EH (cell line): ENCODE measurements around the gene SLX1B.
"Not testable (repeated sequence)": the region's sequence is repeated elsewhere in the genome, so short reads cannot be mapped to it uniquely, and the experiment has no call there.

Source experiments
- DNase-seq: peaks from one replicate; pipeline ENCODE4 v3.0.0-alpha.2; 2015; ENCODE audit warnings: low read depth

SLX1B gene

GRCh38 chr16:29454269-29454668 is at the start of gene SLX1B, which contains the start of gene BOLA2:
Gene SLX1B (plus strand): TSS chr16:29454533.
Gene BOLA2 (minus strand): TSS chr16:29454351. CDS start chr16:29454253, 98 bp downstream.
- DNase-seq: not testable (repeated sequence)

- DNase-seq: peak; percentile 64
These were observed 49.1 kb upstream of the SLX1B start for GRCh38 chr16:29405249-29405648.

- DNase-seq: not testable (repeated sequence)
These were observed 30.7 kb upstream of the SLX1B start for GRCh38 chr16:29423587-29423986.

GRCh38 chr16:29425390-29425789 is 28.9 kb upstream of the SLX1B start:
- DNase-seq: not testable (repeated sequence)

- DNase-seq: not testable (repeated sequence)
These were observed 579 bp upstream of the SLX1B start for GRCh38 chr16:29453754-29454153.

GRCh38 chr16:29454828-29455227 is 495 bp downstream of the SLX1B start:
- DNase-seq: not testable (repeated sequence)

- not testable (repeated sequence) for DNase-seq
These were observed 3.3 kb downstream of the SLX1B start for GRCh38 chr16:29457660-29458059.

- not testable (repeated sequence) for DNase-seq
These were observed 5.6 kb downstream of the SLX1B start, which contains the start of gene SULT1A4 for GRCh38 chr16:29459706-29460646. Gene SULT1A4 (plus strand): TSS chr16:29459913. CDS start chr16:29461386, 1,473 bp downstream.

- not testable (repeated sequence) for DNase-seq
These were observed 6.3 kb downstream of the SLX1B start for GRCh38 chr16:29460647-29461030.

- not testable (repeated sequence) for DNase-seq
These were observed 11.9 kb downstream of the SLX1B start for GRCh38 chr16:29465985-29466824.

- not testable (repeated sequence) for DNase-seq
These were observed 12.6 kb downstream of the SLX1B start for GRCh38 chr16:29466904-29467303.

GRCh38 chr16:29467654-29468366 is 13.5 kb downstream of the SLX1B start:
- DNase-seq: not testable (repeated sequence)

- DNase-seq: not testable (repeated sequence)
These were observed 15.3 kb downstream of the SLX1B start for GRCh38 chr16:29469660-29470059.

- not testable (repeated sequence) for DNase-seq
These were observed 17.7 kb downstream of the SLX1B start for GRCh38 chr16:29472065-29472464.

- not testable (repeated sequence) for DNase-seq
These were observed 27.9 kb downstream of the SLX1B start for GRCh38 chr16:29482276-29482675.

GRCh38 chr16:29506308-29506707 is 52.0 kb downstream of the SLX1B start, which contains the start of gene NPIPB12:
Gene NPIPB12 (minus strand): TSS chr16:29506408.
- not testable (repeated sequence) for DNase-seq
